GM12801 (cell line): ENCODE results near the gene OPA3.

Experiments
- CTCF ChIP-seq: IDR thresholded peaks from one replicate; pipeline ENCODE4 v1.5.1; 2011; ENCODE audit warnings: control low read depth; ENCODE audit not compliant: insufficient read length; ENCODE audit errors: extremely low read depth

Gene OPA3

GRCh38 chr19:45508417-45508860, 76.2 kb downstream of the OPA3 start:
- no peak for TF ChIP-seq CTCF

DNA sequence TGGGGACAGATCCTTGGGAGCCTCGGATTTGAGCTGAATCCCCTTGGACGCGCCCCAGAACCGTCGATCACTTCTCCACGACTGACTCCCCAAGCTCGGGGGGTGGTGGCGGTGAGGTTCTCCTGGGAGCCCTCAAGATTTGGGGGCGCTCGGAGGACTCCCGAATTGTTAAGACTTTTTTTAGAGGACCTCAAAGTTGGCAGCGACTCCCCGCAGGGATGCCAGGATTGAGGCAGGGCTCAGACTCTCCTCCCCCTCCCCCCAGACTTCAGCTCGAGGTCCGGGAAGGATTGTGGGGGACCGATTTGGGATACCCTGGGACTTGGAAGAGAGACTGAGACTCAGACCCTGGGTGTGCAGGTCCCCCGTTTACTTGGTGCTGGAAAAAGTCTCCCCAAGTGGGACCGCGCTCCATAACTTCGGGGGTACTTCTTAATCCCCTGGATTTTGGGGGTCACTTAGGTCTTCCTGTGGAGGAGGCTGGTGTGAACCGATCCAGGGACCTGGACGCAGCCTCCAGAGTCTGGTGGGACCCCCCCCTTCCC, 76.7 kb downstream of the OPA3 start:
- no peak for TF ChIP-seq CTCF

GRCh38 chr19:45506989-45507871, 77.4 kb downstream of the OPA3 start, which contains the start of gene VASP:
VASP (plus strand) TSS chr19:45507479; CDS start chr19:45507772, 293 bp downstream.
- TF ChIP-seq CTCF, result no peak

DNA sequence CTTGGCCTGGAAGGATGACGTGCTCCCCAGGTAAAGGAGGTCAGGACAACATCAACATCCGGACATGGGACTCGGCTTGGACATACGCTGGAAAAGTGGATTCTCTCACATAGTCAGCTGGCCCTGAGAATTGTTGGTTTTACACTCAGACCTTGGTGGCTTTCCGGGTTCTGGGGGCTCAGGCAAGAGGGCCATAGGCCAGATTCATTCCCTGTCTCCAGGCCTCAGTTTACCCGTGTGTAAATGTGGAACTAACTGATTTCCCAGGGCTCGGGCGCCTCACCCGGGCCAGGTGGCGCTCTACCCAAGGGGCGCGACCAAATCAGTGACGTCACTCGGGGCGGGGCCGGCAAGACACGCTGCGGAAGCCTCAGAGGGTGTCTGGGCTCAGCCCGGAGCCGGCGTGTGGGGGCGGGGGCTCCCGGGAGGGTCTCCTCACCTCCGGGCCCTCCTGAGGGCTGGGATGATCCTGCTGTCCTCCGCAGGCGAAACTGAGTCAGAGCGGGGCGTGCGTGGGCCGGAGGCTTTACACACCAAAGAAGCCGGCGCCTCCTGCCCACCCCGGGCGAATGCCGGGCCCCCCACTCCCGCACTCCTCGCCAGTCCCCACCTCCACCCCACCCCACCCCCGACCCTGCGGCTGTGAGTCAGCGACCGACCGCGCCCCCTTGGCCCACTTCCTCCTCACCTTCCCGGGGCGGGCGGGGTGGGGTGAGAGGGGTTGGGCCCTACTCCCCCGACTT, 78.2 kb downstream of the OPA3 start:
- TF ChIP-seq CTCF, result no peak

DNA sequence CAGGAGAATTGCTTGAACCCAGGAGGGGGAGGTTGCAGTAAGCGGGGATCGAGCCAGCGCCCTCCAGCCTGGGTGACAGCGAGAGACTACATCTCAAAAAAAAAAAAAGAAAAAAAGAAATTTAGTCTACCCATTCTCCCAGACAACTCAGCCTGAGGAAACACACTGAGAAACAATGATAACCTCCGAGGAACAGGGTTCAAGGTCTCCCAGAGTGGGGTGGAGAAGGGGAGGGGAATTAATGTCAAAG, 78.7 kb downstream of the OPA3 start:
- TF ChIP-seq CTCF, result no peak

DNA sequence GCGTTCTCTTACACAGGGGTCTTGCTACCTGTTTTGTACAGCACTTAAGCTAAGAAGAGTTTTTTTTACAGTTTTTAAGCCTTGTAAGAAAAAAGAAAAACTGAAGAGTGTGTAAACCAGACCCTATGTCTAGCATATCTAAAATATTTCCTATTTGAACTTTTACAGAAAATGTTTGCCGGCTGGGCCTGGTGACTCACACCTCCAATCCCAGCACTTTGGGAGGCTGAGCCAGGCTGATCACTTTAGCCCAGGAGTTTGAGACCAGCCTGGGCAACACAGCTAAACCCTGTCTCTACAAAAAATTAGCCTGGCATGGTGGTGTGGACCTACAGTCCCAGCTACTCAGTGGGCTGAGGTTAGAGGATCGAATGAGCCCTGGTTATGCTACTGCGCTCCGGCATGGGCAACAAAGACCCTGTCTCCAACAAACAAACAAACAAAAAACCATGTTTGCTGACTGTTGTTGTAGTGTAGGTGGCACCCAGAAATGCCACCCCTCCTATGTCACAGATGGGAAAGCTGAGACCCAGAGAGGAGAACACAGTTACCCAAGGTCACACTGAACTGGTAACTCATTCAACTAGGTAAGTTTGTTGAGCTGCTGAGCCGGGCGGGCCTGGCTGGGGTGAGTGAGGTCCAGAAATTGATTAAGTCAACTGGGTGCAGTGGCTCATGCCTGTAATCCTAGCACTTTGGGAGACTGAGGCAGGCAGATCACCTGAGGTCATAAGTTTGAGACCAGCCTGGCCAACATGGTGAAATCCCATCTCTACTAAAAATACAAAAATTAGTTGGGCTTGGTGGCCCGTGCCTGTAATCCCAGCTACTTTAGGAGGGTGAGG, 79.2 kb downstream of the OPA3 start:
- TF ChIP-seq CTCF, result no peak

GRCh38 chr19:45503909-45504308, 80.7 kb downstream of the OPA3 start:
- no peak for TF ChIP-seq CTCF
